ENCODE measurements around the gene TOMM7.

- TF ChIP-seq CTCF (IDR thresholded peaks at IDR 0.05; ENCODE audit: low read depth, low read length), result no peak
- TF ChIP-seq POLR2A (IDR thresholded peaks at IDR 0.05; ENCODE audit: extremely low read depth, insufficient read length), result no peak
- TF ChIP-seq MAX (IDR thresholded peaks at IDR 0.05; ENCODE audit: low read depth, low read length), result no peak
- no peak for TF ChIP-seq MYC (IDR thresholded peaks at IDR 0.05; ENCODE audit: low read depth, low read length)
Measured at GRCh38 chr7:22808140-22808539, 14.5 kb downstream of the TOMM7 start.
